NT2/D1 (cell line): ENCODE data around the gene SKA2.

ENCODE experiments used
- SUZ12 ChIP-seq: IDR thresholded peaks from 2 replicates; pipeline ENCODE4 v1.6.1; 2011; ENCODE audit not compliant: insufficient read length, insufficient read depth; ENCODE audit errors: extremely low read depth
- YY1 ChIP-seq: IDR thresholded peaks from 2 replicates; pipeline ENCODE4 v1.6.1; 2011; ENCODE audit not compliant: insufficient read length, insufficient read depth
- ZNF274 ChIP-seq: IDR thresholded peaks from 2 replicates; pipeline ENCODE4 v1.6.1; 2011; ENCODE audit warnings: mild to moderate bottlenecking, low read depth, low read length

DNA sequence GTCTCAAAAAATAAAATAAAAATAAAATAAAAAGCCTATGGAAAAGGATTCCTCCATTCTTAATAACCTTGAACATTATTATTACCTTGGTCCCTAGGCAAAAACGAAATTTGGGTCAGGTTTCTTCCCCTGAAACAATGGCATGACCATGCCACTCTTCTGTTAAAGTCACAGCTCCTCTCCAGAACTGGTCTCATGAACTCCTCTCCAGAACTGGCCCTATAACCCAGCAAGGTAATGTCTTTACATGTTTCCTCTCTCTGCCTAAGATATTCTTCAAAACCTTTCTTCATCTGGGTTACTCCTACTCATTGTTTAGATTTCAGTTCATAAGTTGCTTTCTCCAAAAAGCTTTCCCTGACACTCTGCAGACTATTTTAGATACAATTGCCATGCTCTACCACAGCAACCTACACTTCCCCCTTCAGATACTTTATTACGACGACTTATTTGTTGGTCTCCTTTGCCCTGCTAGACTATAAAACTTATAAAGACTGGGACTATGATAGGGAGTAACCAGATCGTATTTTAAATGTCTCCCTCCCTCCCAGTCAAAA lies 61.8 kb downstream of the SKA2 start:
- TF ChIP-seq YY1 (no peak), ZNF274 (no peak), SUZ12 (no peak)
